PC-3 (cell line): ENCODE measurements around the gene PAFAH2. TPM values are rescaled to one million over a fixed set of nuclear protein-coding genes. Genes with fewer than 3 reads are reported as not detected.

Experiments used
- ATAC-seq: fragments of 200-7000 bp; cut with Tn5 transposase; 2 replicates; pipeline ENCODE4 v1.9.1; 2020; ENCODE audit warnings: mild to moderate bottlenecking, moderate library complexity
- BruUV-seq: library from RNA; stranded (reverse); fragments of 400-500 nt; replicated peaks from 2 replicates; lab custom pipeline; 2021; lab: Mats Ljungman, UMichigan
- CTCF ChIA-PET: fragments of 300-600 bp; sonication (Branson Sonifier 250); formaldehyde crosslinking; loops from one replicate; lab custom pipeline; 2022; ENCODE audit warnings: antibody characterized with exemption; lab: Charles Lee
- POLR2A ChIA-PET: fragments of 300-600 bp; sonication (Branson Sonifier 250); formaldehyde crosslinking; loops from one replicate; lab custom pipeline; 2022; ENCODE audit warnings: antibody characterized with exemption; ENCODE audit not compliant: unreplicated experiment; lab: Charles Lee
- DNase-seq: peaks from one replicate; pipeline ENCODE4 v3.0.0-alpha.2; 2015
- H2AFZ ChIP-seq: fragments of 300-600 bp; sonication (generic); 2 replicates; pipeline ENCODE4 v1.6.0; 2016; ENCODE audit warnings: antibody characterized with exemption, low read length
- H3F3A ChIP-seq: fragments of 300-600 bp; sonication (generic); one replicate; pipeline ENCODE4 v1.6.0; 2017; ENCODE audit warnings: antibody characterized with exemption, low read length, control low read depth, mild to moderate bottlenecking; ENCODE audit not compliant: unreplicated experiment
- H3K27ac ChIP-seq: fragments of 300-600 bp; sonication (generic); 2 replicates; pipeline ENCODE4 v1.5.1; 2016; ENCODE audit warnings: mild to moderate bottlenecking, low read length
- H3K27me3 ChIP-seq: fragments of 300-600 bp; sonication (generic); 2 replicates; pipeline ENCODE4 v1.6.1; 2016; ENCODE audit warnings: low read length, mixed read lengths
- H3K36me3 ChIP-seq: fragments of 300-600 bp; sonication (generic); 2 replicates; pipeline ENCODE4 v1.6.1; 2016; ENCODE audit warnings: low read depth, mixed run types, low read length, mixed read lengths
- H3K4me1 ChIP-seq: fragments of 300-600 bp; sonication (generic); 2 replicates; pipeline ENCODE4 v1.5.1; 2016; ENCODE audit warnings: low read length; ENCODE audit not compliant: insufficient read depth
- H3K4me2 ChIP-seq: fragments of 300-600 bp; sonication (generic); 2 replicates; pipeline ENCODE4 v1.6.0; 2016; ENCODE audit warnings: low read length
- H3K4me3 ChIP-seq: fragments of 300-600 bp; sonication (generic); 2 replicates; pipeline ENCODE4 v1.5.1; 2016; ENCODE audit warnings: mild to moderate bottlenecking, low read length, mixed read lengths
- H3K79me2 ChIP-seq: fragments of 300-600 bp; sonication (generic); 2 replicates; pipeline ENCODE4 v1.6.1; 2017; ENCODE audit warnings: low read length, mixed read lengths
- H3K9ac ChIP-seq: fragments of 300-600 bp; sonication (generic); 2 replicates; pipeline ENCODE4 v1.6.0; 2016; ENCODE audit warnings: mild to moderate bottlenecking, low read length
- H3K9me2 ChIP-seq: fragments of 300-600 bp; sonication (generic); replicated peaks from 2 replicates; pipeline ENCODE4 v1.6.1; 2016; ENCODE audit warnings: mixed run types, low read length, mixed read lengths
- H3K9me3 ChIP-seq: fragments of 300-600 bp; sonication (generic); 2 replicates; pipeline ENCODE4 v1.6.1; 2016; ENCODE audit warnings: low read length, mixed read lengths
- H4K20me1 ChIP-seq: fragments of 300-600 bp; sonication (generic); 2 replicates; pipeline ENCODE4 v1.6.1; 2016; ENCODE audit warnings: low read length, mixed read lengths
- CTCF ChIP-seq: fragments of 300-600 bp; sonication (generic); conservative IDR thresholded peaks from 2 replicates; pipeline ENCODE4 v1.5.1; 2017; ENCODE audit warnings: antibody characterized with exemption, low read depth, mild to moderate bottlenecking, low read length
- EZH2 ChIP-seq: fragments of 300-600 bp; sonication (generic); IDR thresholded peaks from one replicate; pipeline ENCODE4 v1.6.1; 2017; ENCODE audit warnings: antibody characterized with exemption, mild to moderate bottlenecking, low read length; ENCODE audit not compliant: unreplicated experiment
- EZH2phosphoT487 ChIP-seq: fragments of 300-600 bp; sonication (generic); IDR thresholded peaks from 2 replicates; pipeline ENCODE4 v1.6.1; 2018; ENCODE audit warnings: mild to moderate bottlenecking, antibody characterized with exemption, low read length, borderline replicate concordance
- intact Hi-C: fragments of 100-400 bp; cut with micrococcal nuclease; formaldehyde crosslinking; loops from 2 replicates; pipeline ENCODE4 v1.9.0; 2023
- total RNA-seq: library from RNA; depleted of rRNA; stranded (reverse); fragments of >200 nt; gene quantifications from 2 replicates; pipeline ENCODE4 v1.2.3, GENCODE V29; 2014

The PAFAH2 gene
- total RNA-seq, 1 experiment from 2014 or later: 9.0 TPM

DNA sequence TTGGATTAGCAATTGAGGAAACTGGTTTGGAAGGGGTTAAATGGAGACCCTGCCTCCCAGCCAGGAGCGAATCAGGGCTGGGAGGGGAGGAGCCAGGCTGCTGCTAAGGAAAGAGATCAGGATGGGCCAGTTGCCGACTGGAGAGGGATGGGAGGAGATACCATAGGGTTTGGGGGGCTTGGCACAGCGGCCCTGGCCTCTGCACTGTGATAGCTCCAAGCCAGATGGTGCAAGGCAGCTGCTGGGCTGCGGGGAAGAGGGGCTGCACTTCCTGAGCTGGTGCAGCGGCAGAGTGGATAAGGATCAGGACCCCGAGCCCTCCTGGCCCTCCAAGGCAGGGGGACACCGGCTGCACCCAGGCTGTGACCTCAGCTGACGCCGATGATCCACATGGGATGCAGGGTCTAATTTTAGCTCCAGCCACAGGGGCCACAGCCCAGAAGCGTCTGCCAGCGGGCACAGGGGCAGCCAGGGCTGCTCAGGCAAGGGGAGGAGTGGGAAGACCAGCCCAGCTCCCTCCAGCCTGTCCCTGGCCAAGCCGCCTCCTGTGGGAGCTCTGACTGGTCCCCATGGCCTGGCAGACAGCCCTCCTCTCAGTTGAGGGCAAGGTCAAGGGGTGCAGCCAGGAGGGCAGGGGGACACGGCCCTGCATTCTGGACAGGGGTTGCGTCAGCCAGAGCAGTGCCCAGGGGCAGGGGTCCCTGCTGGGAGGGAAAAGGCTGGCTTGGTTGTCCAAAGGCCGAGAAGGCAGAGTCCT lies 24.0 kb upstream of the PAFAH2 start, which contains the start of gene EXTL1:
TSS of gene EXTL1 (plus strand) at position 129 of the 757 bp plus-strand sequence. CDS start 872 bp downstream, outside the sequence.
- Histone ChIP-seq H3K4me1 (no peaks in the 10 kb centered on the region), H3K9ac (no peak within 1 kb of the TSS), H3K4me2 (no peak within 1 kb of the TSS), H4K20me1 (no peaks in the 10 kb centered on the region), H3K9me2 (no peaks in the 10 kb centered on the region), H3K79me2 (no peaks in the 10 kb centered on the region), H3K36me3 (no peaks in the 10 kb centered on the region), H3F3A (no peaks in the 10 kb centered on the region), H2AFZ (no peak within 1 kb of the TSS), H3K9me3 (no peaks in the 10 kb centered on the region), H3K27ac (no peak within 1 kb of the TSS), H3K27me3 (no peaks in the 10 kb centered on the region), H3K4me3 (no peak within 1 kb of the TSS)
- DNase-seq: no peak
- BruUV-seq: no TSS peak
- ChIA-PET CTCF (interaction anchor here (0.5 kb wide), 1 partner anchor 9 kb away, joined by 4 read pairs; no protein-coding TSS in a partner anchor), POLR2A (no interaction called here)
- no peak for TF ChIP-seq CTCF
- TF ChIP-seq EZH2: no peak
- TF ChIP-seq EZH2phosphoT487: no peak
- intact Hi-C loops: no loop called here
- no peak for ATAC-seq

- Histone ChIP-seq H2AFZ (no peak overlapping the region), H3K4me1 (no peaks in the 10 kb centered on the region), H3K79me2 (no peaks in the 10 kb centered on the region), H3K27ac (no peak overlapping the region), H3K4me3 (no peak overlapping the region), H3F3A (no peaks in the 10 kb centered on the region), H3K9me3 (no peaks in the 10 kb centered on the region), H4K20me1 (no peaks in the 10 kb centered on the region), H3K27me3 (no peaks in the 10 kb centered on the region), H3K9ac (no peak overlapping the region), H3K9me2 (no peaks in the 10 kb centered on the region), H3K36me3 (no peaks in the 10 kb centered on the region), H3K4me2 (no peak overlapping the region)
- no TSS peak for BruUV-seq
- no peak for ATAC-seq
- ChIA-PET CTCF (no interaction called here), POLR2A (no interaction called here)
- TF ChIP-seq EZH2 (no peak), EZH2phosphoT487 (no peak), CTCF (no peak)
- DNase-seq: no peak
- intact Hi-C loops: no loop called here
Observed at GRCh38 chr1:26020941-26021646, 23.2 kb upstream of the PAFAH2 start.
